GM12891 (cell line): ENCODE measurements around the gene ABTB2.

ENCODE experiments used
- POLR2A ChIP-seq: IDR thresholded peaks from 2 replicates; pipeline ENCODE4 v1.6.1; 2011; ENCODE audit warnings: low read depth, low read length, control low read depth
- POLR2AphosphoS5 ChIP-seq: IDR thresholded peaks from 2 replicates; pipeline ENCODE4 v1.6.1; 2011; ENCODE audit warnings: low read depth, low read length, control low read depth
- SPI1 ChIP-seq: IDR thresholded peaks from 2 replicates; pipeline ENCODE4 v1.6.1; 2011; ENCODE audit warnings: low read depth, low read length, control low read depth
- TAF1 ChIP-seq: IDR thresholded peaks from 2 replicates; pipeline ENCODE4 v1.6.1; 2011; ENCODE audit warnings: low read depth, low read length, control low read depth

DNA sequence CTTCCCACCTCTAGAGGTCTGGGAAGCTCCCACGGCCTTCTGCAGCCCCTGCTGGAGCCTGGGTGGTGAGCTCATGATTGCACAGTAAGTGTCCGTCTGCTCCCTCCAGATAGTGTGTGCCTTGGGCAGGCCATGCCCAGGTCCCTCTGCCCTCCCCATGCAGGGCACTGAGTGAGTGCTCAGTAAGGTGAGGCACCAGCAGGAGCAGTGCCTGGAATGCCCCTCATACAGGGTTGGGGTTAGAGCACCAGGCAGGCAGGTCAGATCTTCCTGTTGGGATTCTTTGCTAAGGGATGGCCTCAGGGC, 202.1 kb downstream of the ABTB2 start:
- TF ChIP-seq POLR2AphosphoS5, result no peak
- no peak for TF ChIP-seq TAF1
- no peak for TF ChIP-seq POLR2A
- no peak for TF ChIP-seq SPI1
